PC-3 (cell line): ENCODE data around the gene CBX2. TPM values are rescaled to one million over a fixed set of nuclear protein-coding genes. Genes with fewer than 3 reads are reported as not detected.

ENCODE experiments used
- ATAC-seq: fragments of 200-7000 bp; cut with Tn5 transposase; 2 replicates; pipeline ENCODE4 v1.9.1; 2020; ENCODE audit warnings: mild to moderate bottlenecking, moderate library complexity
- BruUV-seq: library from RNA; stranded (reverse); fragments of 400-500 nt; replicated peaks from 2 replicates; lab custom pipeline; 2021; lab: Mats Ljungman, UMichigan
- CTCF ChIA-PET: fragments of 300-600 bp; sonication (Branson Sonifier 250); formaldehyde crosslinking; loops from one replicate; lab custom pipeline; 2022; ENCODE audit warnings: antibody characterized with exemption; lab: Charles Lee
- POLR2A ChIA-PET: fragments of 300-600 bp; sonication (Branson Sonifier 250); formaldehyde crosslinking; loops from one replicate; lab custom pipeline; 2022; ENCODE audit warnings: antibody characterized with exemption; ENCODE audit not compliant: unreplicated experiment; lab: Charles Lee
- DNase-seq: peaks from one replicate; pipeline ENCODE4 v3.0.0-alpha.2; 2015
- H2AFZ ChIP-seq: fragments of 300-600 bp; sonication (generic); 2 replicates; pipeline ENCODE4 v1.6.0; 2016; ENCODE audit warnings: antibody characterized with exemption, low read length
- H3F3A ChIP-seq: fragments of 300-600 bp; sonication (generic); one replicate; pipeline ENCODE4 v1.6.0; 2017; ENCODE audit warnings: antibody characterized with exemption, low read length, control low read depth, mild to moderate bottlenecking; ENCODE audit not compliant: unreplicated experiment
- H3K27ac ChIP-seq: fragments of 300-600 bp; sonication (generic); 2 replicates; pipeline ENCODE4 v1.5.1; 2016; ENCODE audit warnings: mild to moderate bottlenecking, low read length
- H3K27me3 ChIP-seq: fragments of 300-600 bp; sonication (generic); 2 replicates; pipeline ENCODE4 v1.6.1; 2016; ENCODE audit warnings: low read length, mixed read lengths
- H3K36me3 ChIP-seq: fragments of 300-600 bp; sonication (generic); 2 replicates; pipeline ENCODE4 v1.6.1; 2016; ENCODE audit warnings: low read depth, mixed run types, low read length, mixed read lengths
- H3K4me1 ChIP-seq: fragments of 300-600 bp; sonication (generic); 2 replicates; pipeline ENCODE4 v1.5.1; 2016; ENCODE audit warnings: low read length; ENCODE audit not compliant: insufficient read depth
- H3K4me2 ChIP-seq: fragments of 300-600 bp; sonication (generic); 2 replicates; pipeline ENCODE4 v1.6.0; 2016; ENCODE audit warnings: low read length
- H3K4me3 ChIP-seq: fragments of 300-600 bp; sonication (generic); 2 replicates; pipeline ENCODE4 v1.5.1; 2016; ENCODE audit warnings: mild to moderate bottlenecking, low read length, mixed read lengths
- H3K79me2 ChIP-seq: fragments of 300-600 bp; sonication (generic); 2 replicates; pipeline ENCODE4 v1.6.1; 2017; ENCODE audit warnings: low read length, mixed read lengths
- H3K9ac ChIP-seq: fragments of 300-600 bp; sonication (generic); 2 replicates; pipeline ENCODE4 v1.6.0; 2016; ENCODE audit warnings: mild to moderate bottlenecking, low read length
- H3K9me2 ChIP-seq: fragments of 300-600 bp; sonication (generic); replicated peaks from 2 replicates; pipeline ENCODE4 v1.6.1; 2016; ENCODE audit warnings: mixed run types, low read length, mixed read lengths
- H3K9me3 ChIP-seq: fragments of 300-600 bp; sonication (generic); 2 replicates; pipeline ENCODE4 v1.6.1; 2016; ENCODE audit warnings: low read length, mixed read lengths
- H4K20me1 ChIP-seq: fragments of 300-600 bp; sonication (generic); 2 replicates; pipeline ENCODE4 v1.6.1; 2016; ENCODE audit warnings: low read length, mixed read lengths
- CTCF ChIP-seq: fragments of 300-600 bp; sonication (generic); conservative IDR thresholded peaks from 2 replicates; pipeline ENCODE4 v1.5.1; 2017; ENCODE audit warnings: antibody characterized with exemption, low read depth, mild to moderate bottlenecking, low read length
- EZH2 ChIP-seq: fragments of 300-600 bp; sonication (generic); IDR thresholded peaks from one replicate; pipeline ENCODE4 v1.6.1; 2017; ENCODE audit warnings: antibody characterized with exemption, mild to moderate bottlenecking, low read length; ENCODE audit not compliant: unreplicated experiment
- EZH2phosphoT487 ChIP-seq: fragments of 300-600 bp; sonication (generic); IDR thresholded peaks from 2 replicates; pipeline ENCODE4 v1.6.1; 2018; ENCODE audit warnings: mild to moderate bottlenecking, antibody characterized with exemption, low read length, borderline replicate concordance
- intact Hi-C: fragments of 100-400 bp; cut with micrococcal nuclease; formaldehyde crosslinking; loops from 2 replicates; pipeline ENCODE4 v1.9.0; 2023
- total RNA-seq: library from RNA; depleted of rRNA; stranded (reverse); fragments of >200 nt; gene quantifications from 2 replicates; pipeline ENCODE4 v1.2.3, GENCODE V29; 2014

CBX2 gene
- total RNA-seq, 1 experiment from 2014 or later, result 39.2 TPM

- H3K9me2 ChIP-seq, result no peaks in the 10 kb centered on the region
- no peak for ATAC-seq
- peaks cover 34% of the 10 kb centered on the region for H3K79me2 ChIP-seq
- no peaks in the 10 kb centered on the region for H3K9me3 ChIP-seq
- no peak overlapping the region for H3K4me3 ChIP-seq
- no peaks in the 10 kb centered on the region for H3F3A ChIP-seq
- H3K36me3 ChIP-seq, result peaks cover 38% of the 10 kb centered on the region; the same call in 1 of the 2 replicates
- H3K27ac ChIP-seq, result no peak overlapping the region
- peaks cover 30% of the 10 kb centered on the region for H3K4me1 ChIP-seq
- no peak overlapping the region for H2AFZ ChIP-seq
- H3K9ac ChIP-seq, result no peak overlapping the region
- no peak for TF ChIP-seq EZH2
- no peak for TF ChIP-seq CTCF
- TF ChIP-seq EZH2phosphoT487, result no peak
- H3K4me2 ChIP-seq, result no peak overlapping the region
- no peak for DNase-seq
- POLR2A ChIA-PET, result no interaction called here
- intact Hi-C loops, result no loop called here
- no TSS peak for BruUV-seq
- peaks cover 10% of the 10 kb centered on the region; the same call in 1 of the 2 replicates for H4K20me1 ChIP-seq
- CTCF ChIA-PET, result interaction anchor here (0.6 kb wide), 1 partner anchor 16 kb away, joined by 8 read pairs; the partner anchor contains the start of gene CBX8
- no peaks in the 10 kb centered on the region for H3K27me3 ChIP-seq
Measured at GRCh38 chr17:79781012-79781650, 3.2 kb downstream of the CBX2 start.

DNA sequence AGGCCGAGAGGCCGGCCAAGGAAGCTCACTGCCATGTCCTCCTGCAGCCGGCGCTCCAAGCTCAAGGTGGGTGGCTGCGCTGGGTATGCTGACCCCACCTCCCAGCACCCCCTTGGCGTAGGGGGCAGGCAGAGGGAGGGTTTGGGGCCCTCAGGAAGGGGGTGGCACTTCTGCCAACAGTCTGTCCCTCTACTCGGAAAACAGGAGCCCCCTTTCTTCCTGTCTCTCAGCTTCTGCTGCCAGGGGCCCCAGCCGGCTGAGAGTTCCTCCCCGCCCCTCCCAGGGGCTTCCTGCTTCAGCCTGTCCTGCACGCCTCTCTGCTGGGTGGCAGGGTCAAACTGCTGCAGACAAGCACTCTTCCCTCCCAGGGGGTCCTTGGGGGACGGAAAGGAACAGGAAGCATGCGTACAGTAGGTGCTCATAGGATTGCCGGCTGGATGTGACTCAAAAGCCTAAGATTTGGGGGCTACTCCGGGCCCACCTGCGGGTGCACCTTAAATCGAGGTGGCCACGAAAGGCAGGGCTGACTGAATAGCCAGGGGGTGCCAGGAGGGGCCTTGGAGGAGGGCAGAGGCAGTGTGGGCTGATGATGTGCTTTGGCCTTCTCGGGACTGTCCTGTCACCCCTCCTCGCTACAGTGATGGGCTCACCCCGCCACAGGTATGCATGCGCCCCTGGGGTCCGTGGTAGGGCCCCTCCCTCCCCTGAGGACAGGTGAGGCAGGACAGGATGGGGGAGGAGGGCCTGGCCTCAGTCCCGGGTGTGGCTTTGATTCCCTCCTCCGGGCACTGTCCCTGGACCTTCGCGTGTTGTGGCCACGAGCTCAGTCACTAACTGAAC is 4.0 kb downstream of the CBX2 start:
- POLR2A ChIA-PET, result no interaction called here
- Histone ChIP-seq H3K27ac (no peak overlapping the region), H3K4me3 (no peak overlapping the region), H3F3A (no peaks in the 10 kb centered on the region), H4K20me1 (peaks cover 10% of the 10 kb centered on the region; the same call in 1 of the 2 replicates), H3K79me2 (peaks cover 34% of the 10 kb centered on the region), H3K4me1 (peaks cover 22% of the 10 kb centered on the region), H3K9me2 (no peaks in the 10 kb centered on the region), H3K36me3 (peaks cover 38% of the 10 kb centered on the region; the same call in 1 of the 2 replicates), H2AFZ (no peak overlapping the region), H3K9ac (no peak overlapping the region), H3K4me2 (no peak overlapping the region), H3K27me3 (no peaks in the 10 kb centered on the region), H3K9me3 (no peaks in the 10 kb centered on the region)
- DNase-seq (no peak), ATAC-seq (no peak)
- intact Hi-C loops, result no loop called here
- no peak for TF ChIP-seq EZH2
- no peak for TF ChIP-seq CTCF
- TF ChIP-seq EZH2phosphoT487, result no peak
- BruUV-seq, result no TSS peak
- CTCF ChIA-PET, result no interaction called here
